ENCODE results near the gene NCEH1. TPM values are rescaled to one million over a fixed set of nuclear protein-coding genes. Genes with fewer than 3 reads are reported as not detected.

Gene NCEH1
- total RNA-seq, 1 experiment from 2014 or later, result 73.0 TPM

- ChIA-PET POLR2A (no interaction called here), CTCF (interaction anchor here (0.6 kb wide), 1 partner anchor 8 kb away, joined by 7 read pairs; no protein-coding TSS in a partner anchor)
- H3K27ac ChIP-seq (ENCODE audit: low read length), result peak overlapping the region; percentile 72
- H3K4me3 ChIP-seq (ENCODE audit: low read depth in 2 of 2, low read length in 2 of 2), result no peak overlapping the region
- no peak for DNase-seq (ENCODE audit: low read depth, low spot score)
- H3K27me3 ChIP-seq (ENCODE audit: control insufficient read depth, insufficient read depth, low read length), result no peaks in the 10 kb centered on the region
- no peaks in the 10 kb centered on the region for H3K9me3 ChIP-seq (ENCODE audit: control insufficient read depth, insufficient read depth, low read depth, low read length)
- no TSS peak for BruUV-seq (replicated peaks)
- H3K36me3 ChIP-seq (ENCODE audit: control insufficient read depth, insufficient read depth, low read length), result no peaks in the 10 kb centered on the region
- intact Hi-C loops (cut with micrococcal nuclease; ENCODE audit: unreplicated experiment) (no loop called here), in situ Hi-C loops (cut with HindIII; ENCODE audit: low pct_unique_long_range_greater_than_20kb, low sequenced_read_pairs) (no loop called here)
- no peak for TF ChIP-seq CTCF (IDR thresholded peaks at IDR 0.05)
- no peak for TF ChIP-seq POLR2AphosphoS5 (IDR thresholded peaks at IDR 0.05; ENCODE audit: low read depth, low read length)
- no peak for TF ChIP-seq REST (IDR thresholded peaks at IDR 0.05; ENCODE audit: insufficient read depth in 1 of 2, low read depth in 2 of 2, low read length in 1 of 2)
- no peak for TF ChIP-seq SIN3A (IDR thresholded peaks at IDR 0.05; ENCODE audit: borderline replicate concordance, insufficient read depth, low read depth, low read length)
- no peak for TF ChIP-seq TCF7L2 (IDR thresholded peaks at IDR 0.05; ENCODE audit: low read depth, low read length)
- no peak for ATAC-seq
- peaks cover 31% of the 10 kb centered on the region for H3K4me1 ChIP-seq (ENCODE audit: control insufficient read depth, insufficient read depth, low read length)
Measured at GRCh38 chr3:172676196-172676922, 34.5 kb downstream of the NCEH1 start.

- ATAC-seq (no peak), DNase-seq (ENCODE audit: low read depth, low spot score) (peak; percentile 55)
- intact Hi-C loops (cut with micrococcal nuclease; ENCODE audit: unreplicated experiment) (no loop called here), in situ Hi-C loops (cut with HindIII; ENCODE audit: low pct_unique_long_range_greater_than_20kb, low sequenced_read_pairs) (no loop called here)
- Histone ChIP-seq H3K27ac (ENCODE audit: low read length) (peak overlapping the region; percentile 72; the same call in 1 of the 2 replicates), H3K9me3 (ENCODE audit: control insufficient read depth, insufficient read depth, low read depth, low read length) (no peaks in the 10 kb centered on the region), H3K4me1 (ENCODE audit: control insufficient read depth, insufficient read depth, low read length) (peaks cover 31% of the 10 kb centered on the region), H3K27me3 (ENCODE audit: control insufficient read depth, insufficient read depth, low read length) (no peaks in the 10 kb centered on the region), H3K4me3 (ENCODE audit: low read depth in 2 of 2, low read length in 2 of 2) (no peak overlapping the region), H3K36me3 (ENCODE audit: control insufficient read depth, insufficient read depth, low read length) (no peaks in the 10 kb centered on the region)
- TF ChIP-seq CTCF (IDR thresholded peaks at IDR 0.05), result peak; percentile 86
- TF ChIP-seq TCF7L2 (IDR thresholded peaks at IDR 0.05; ENCODE audit: low read depth, low read length), result no peak
- POLR2A ChIA-PET, result no interaction called here
- BruUV-seq (replicated peaks), result no TSS peak
- CTCF ChIA-PET, result no interaction called here
Measured at GRCh38 chr3:172675441-172676193, 35.2 kb downstream of the NCEH1 start.
